PC-3 (cell line): ENCODE measurements around the gene COLGALT1. TPM values are rescaled to one million over a fixed set of nuclear protein-coding genes. Genes with fewer than 3 reads are reported as not detected.

Experiments
- ATAC-seq: fragments of 200-7000 bp; cut with Tn5 transposase; 2 replicates; pipeline ENCODE4 v1.9.1; 2020; ENCODE audit warnings: mild to moderate bottlenecking, moderate library complexity
- BruUV-seq: library from RNA; stranded (reverse); fragments of 400-500 nt; replicated peaks from 2 replicates; lab custom pipeline; 2021; lab: Mats Ljungman, UMichigan
- CTCF ChIA-PET: fragments of 300-600 bp; sonication (Branson Sonifier 250); formaldehyde crosslinking; loops from one replicate; lab custom pipeline; 2022; ENCODE audit warnings: antibody characterized with exemption; lab: Charles Lee
- POLR2A ChIA-PET: fragments of 300-600 bp; sonication (Branson Sonifier 250); formaldehyde crosslinking; loops from one replicate; lab custom pipeline; 2022; ENCODE audit warnings: antibody characterized with exemption; ENCODE audit not compliant: unreplicated experiment; lab: Charles Lee
- DNase-seq: peaks from one replicate; pipeline ENCODE4 v3.0.0-alpha.2; 2015
- H2AFZ ChIP-seq: fragments of 300-600 bp; sonication (generic); 2 replicates; pipeline ENCODE4 v1.6.0; 2016; ENCODE audit warnings: antibody characterized with exemption, low read length
- H3F3A ChIP-seq: fragments of 300-600 bp; sonication (generic); one replicate; pipeline ENCODE4 v1.6.0; 2017; ENCODE audit warnings: antibody characterized with exemption, low read length, control low read depth, mild to moderate bottlenecking; ENCODE audit not compliant: unreplicated experiment
- H3K27ac ChIP-seq: fragments of 300-600 bp; sonication (generic); 2 replicates; pipeline ENCODE4 v1.5.1; 2016; ENCODE audit warnings: mild to moderate bottlenecking, low read length
- H3K27me3 ChIP-seq: fragments of 300-600 bp; sonication (generic); 2 replicates; pipeline ENCODE4 v1.6.1; 2016; ENCODE audit warnings: low read length, mixed read lengths
- H3K36me3 ChIP-seq: fragments of 300-600 bp; sonication (generic); 2 replicates; pipeline ENCODE4 v1.6.1; 2016; ENCODE audit warnings: low read depth, mixed run types, low read length, mixed read lengths
- H3K4me1 ChIP-seq: fragments of 300-600 bp; sonication (generic); 2 replicates; pipeline ENCODE4 v1.5.1; 2016; ENCODE audit warnings: low read length; ENCODE audit not compliant: insufficient read depth
- H3K4me2 ChIP-seq: fragments of 300-600 bp; sonication (generic); 2 replicates; pipeline ENCODE4 v1.6.0; 2016; ENCODE audit warnings: low read length
- H3K4me3 ChIP-seq: fragments of 300-600 bp; sonication (generic); 2 replicates; pipeline ENCODE4 v1.5.1; 2016; ENCODE audit warnings: mild to moderate bottlenecking, low read length, mixed read lengths
- H3K79me2 ChIP-seq: fragments of 300-600 bp; sonication (generic); 2 replicates; pipeline ENCODE4 v1.6.1; 2017; ENCODE audit warnings: low read length, mixed read lengths
- H3K9ac ChIP-seq: fragments of 300-600 bp; sonication (generic); 2 replicates; pipeline ENCODE4 v1.6.0; 2016; ENCODE audit warnings: mild to moderate bottlenecking, low read length
- H3K9me2 ChIP-seq: fragments of 300-600 bp; sonication (generic); replicated peaks from 2 replicates; pipeline ENCODE4 v1.6.1; 2016; ENCODE audit warnings: mixed run types, low read length, mixed read lengths
- H3K9me3 ChIP-seq: fragments of 300-600 bp; sonication (generic); 2 replicates; pipeline ENCODE4 v1.6.1; 2016; ENCODE audit warnings: low read length, mixed read lengths
- H4K20me1 ChIP-seq: fragments of 300-600 bp; sonication (generic); 2 replicates; pipeline ENCODE4 v1.6.1; 2016; ENCODE audit warnings: low read length, mixed read lengths
- CTCF ChIP-seq: fragments of 300-600 bp; sonication (generic); conservative IDR thresholded peaks from 2 replicates; pipeline ENCODE4 v1.5.1; 2017; ENCODE audit warnings: antibody characterized with exemption, low read depth, mild to moderate bottlenecking, low read length
- EZH2 ChIP-seq: fragments of 300-600 bp; sonication (generic); IDR thresholded peaks from one replicate; pipeline ENCODE4 v1.6.1; 2017; ENCODE audit warnings: antibody characterized with exemption, mild to moderate bottlenecking, low read length; ENCODE audit not compliant: unreplicated experiment
- EZH2phosphoT487 ChIP-seq: fragments of 300-600 bp; sonication (generic); IDR thresholded peaks from 2 replicates; pipeline ENCODE4 v1.6.1; 2018; ENCODE audit warnings: mild to moderate bottlenecking, antibody characterized with exemption, low read length, borderline replicate concordance
- intact Hi-C: fragments of 100-400 bp; cut with micrococcal nuclease; formaldehyde crosslinking; loops from 2 replicates; pipeline ENCODE4 v1.9.0; 2023
- total RNA-seq: library from RNA; depleted of rRNA; stranded (reverse); fragments of >200 nt; gene quantifications from 2 replicates; pipeline ENCODE4 v1.2.3, GENCODE V29; 2014

The COLGALT1 gene
- total RNA-seq, 1 experiment from 2014 or later: 80.7 TPM

GRCh38 chr19:17624314-17624991, 69.0 kb downstream of the COLGALT1 start:
- CTCF ChIA-PET: no interaction called here

GRCh38 chr19:17625043-17625442, 69.6 kb downstream of the COLGALT1 start:
- DNase-seq (no peak), ATAC-seq (no peak)
- no peak for TF ChIP-seq EZH2
- TF ChIP-seq CTCF: no peak
- no peak for TF ChIP-seq EZH2phosphoT487
- Histone ChIP-seq H3K9me2 (no peaks in the 10 kb centered on the region), H3F3A (no peaks in the 10 kb centered on the region), H3K4me1 (no peaks in the 10 kb centered on the region), H2AFZ (no peak overlapping the region), H3K9ac (no peak overlapping the region), H3K27me3 (peaks cover 13% of the 10 kb centered on the region), H3K4me2 (no peak overlapping the region), H3K27ac (no peak overlapping the region), H3K4me3 (no peak overlapping the region), H4K20me1 (no peaks in the 10 kb centered on the region), H3K79me2 (no peaks in the 10 kb centered on the region), H3K36me3 (no peaks in the 10 kb centered on the region), H3K9me3 (no peaks in the 10 kb centered on the region)
- ChIA-PET CTCF (no interaction called here), POLR2A (no interaction called here)
- intact Hi-C loops: no loop called here
- BruUV-seq: no TSS peak

More at GRCh38 chr19:17624314-17624991, 69.0 kb downstream of the COLGALT1 start:
- no TSS peak for BruUV-seq
- no peak overlapping the region for H3K4me2 ChIP-seq
- TF ChIP-seq EZH2phosphoT487 (no peak), CTCF (no peak), EZH2 (no peak)
- H4K20me1 ChIP-seq: no peaks in the 10 kb centered on the region
- intact Hi-C loops: no loop called here
- peaks cover 7% of the 10 kb centered on the region for H3K27me3 ChIP-seq
- no peaks in the 10 kb centered on the region for H3K9me2 ChIP-seq
- POLR2A ChIA-PET: no interaction called here
- DNase-seq (no peak), ATAC-seq (no peak)
- no peak overlapping the region for H3K4me3 ChIP-seq
- no peak overlapping the region for H3K27ac ChIP-seq
- no peaks in the 10 kb centered on the region for H3K36me3 ChIP-seq
- H3F3A ChIP-seq: no peaks in the 10 kb centered on the region
- H2AFZ ChIP-seq: no peak overlapping the region
- H3K9me3 ChIP-seq: no peaks in the 10 kb centered on the region
- no peaks in the 10 kb centered on the region for H3K4me1 ChIP-seq
- H3K9ac ChIP-seq: no peak overlapping the region
- no peaks in the 10 kb centered on the region for H3K79me2 ChIP-seq

- peaks cover 13% of the 10 kb centered on the region for H3K27me3 ChIP-seq
- H3K4me1 ChIP-seq: no peaks in the 10 kb centered on the region
- H2AFZ ChIP-seq: no peak overlapping the region
- H3K4me2 ChIP-seq: no peak overlapping the region
- ATAC-seq (no peak), DNase-seq (no peak)
- no peaks in the 10 kb centered on the region for H3K79me2 ChIP-seq
- no peaks in the 10 kb centered on the region for H3F3A ChIP-seq
- TF ChIP-seq CTCF: no peak
- TF ChIP-seq EZH2: no peak
- no peak for TF ChIP-seq EZH2phosphoT487
- intact Hi-C loops: no loop called here
- H4K20me1 ChIP-seq: no peaks in the 10 kb centered on the region
- H3K9me3 ChIP-seq: no peaks in the 10 kb centered on the region
- no peak overlapping the region for H3K9ac ChIP-seq
- no peak overlapping the region for H3K27ac ChIP-seq
- no peaks in the 10 kb centered on the region for H3K9me2 ChIP-seq
- H3K4me3 ChIP-seq: no peak overlapping the region
- no TSS peak for BruUV-seq
- ChIA-PET POLR2A (no interaction called here), CTCF (no interaction called here)
- H3K36me3 ChIP-seq: no peaks in the 10 kb centered on the region
Measured at GRCh38 chr19:17625980-17626379, 70.5 kb downstream of the COLGALT1 start.
